GM12878 (cell line): ENCODE data around the gene GGTLC2. TPM values are rescaled to one million over a fixed set of nuclear protein-coding genes. Genes with fewer than 3 reads are reported as not detected.

Experiments
- ATF3 ChIP-seq: IDR thresholded peaks from 2 replicates; pipeline ENCODE4 v1.6.1; 2011; ENCODE audit warnings: low read depth, mild to moderate bottlenecking, low read length, moderate library complexity, borderline replicate concordance; ENCODE audit errors: extremely low read depth
- ATF7 ChIP-seq: fragments of 450-650 bp; IDR thresholded peaks from 2 replicates; pipeline ENCODE4 v1.6.1; 2016; ENCODE audit warnings: low read depth, mild to moderate bottlenecking
- BRCA1 ChIP-seq: IDR thresholded peaks from 2 replicates; pipeline ENCODE4 v1.6.1; 2011; ENCODE audit warnings: low read depth, low read length, improper control_type of control experiment
- E4F1 ChIP-seq: fragments of 450-650 bp; IDR thresholded peaks from 2 replicates; pipeline ENCODE4 v1.6.1; 2018; ENCODE audit warnings: borderline replicate concordance, mild to moderate bottlenecking; ENCODE audit not compliant: partially characterized antibody
- IKZF2 ChIP-seq, 2 experiments: fragments of 450-650 bp; IDR thresholded peaks; 2 replicates each; pipeline ENCODE4 v1.6.1; 2017; ENCODE audit warnings: mild to moderate bottlenecking in 2 of 2, moderate library complexity in 2 of 2
- KDM1A ChIP-seq: fragments of 200-600 bp; sonication (generic); IDR thresholded peaks from 2 replicates; pipeline ENCODE4 v1.6.1; 2016; ENCODE audit warnings: borderline replicate concordance
- MTA3 ChIP-seq: IDR thresholded peaks from 2 replicates; pipeline ENCODE4 v1.6.1; 2012; ENCODE audit warnings: low read length, inconsistent platforms, borderline replicate concordance
- NFYB ChIP-seq: IDR thresholded peaks from 2 replicates; pipeline ENCODE4 v1.6.1; 2011; ENCODE audit warnings: low read depth, mild to moderate bottlenecking, low read length, improper control_type of control experiment, moderate library complexity; ENCODE audit not compliant: insufficient read depth
- PKNOX1 ChIP-seq: fragments of 450-650 bp; IDR thresholded peaks from 2 replicates; pipeline ENCODE4 v1.6.1; 2016; ENCODE audit warnings: mild to moderate bottlenecking
- TCF12 ChIP-seq: IDR thresholded peaks from 2 replicates; pipeline ENCODE4 v1.6.1; 2011; ENCODE audit warnings: low read depth, mild to moderate bottlenecking, low read length
- polyA plus RNA-seq, 11 experiments: library from polyadenylated mRNA; depleted of rRNA in 4 of 11; unstranded in 6 of 11; stranded (reverse) in 5 of 11; fragments of >200 nt; fragmentation: Nextera tagmentation in 4 of 11; fragmentation: Illumina TruSeq in 1 of 11; extraction: Ambion mirVana in 4 of 11; extraction: Trizol in 1 of 11; gene quantifications; 1 replicate in 1 of 11; 2 replicates in 10 of 11; pipeline versions ENCODE4 v1.2.1 to v1.2.3, GENCODE V29; 2011 to 2016; ENCODE audit warnings: inconsistent platforms in 2 of 11, missing spikeins in 2 of 11, low read depth in 1 of 11
- total RNA-seq, 4 experiments: library from RNA; depleted of rRNA in 3 of 4; stranded (reverse); fragments of >200 nt in 3 of 4; fragmentation: Illumina TruSeq in 1 of 4; extraction: Trizol in 1 of 4; gene quantifications; 2 replicates each; pipeline versions ENCODE4 v1.2.1 to v1.2.3, GENCODE V29; 2013 to 2021
- TF ChIP-seq, protein P1 (sequence below): fragments of 450-650 bp; IDR thresholded peaks from 2 replicates; pipeline ENCODE4 v1.6.1; 2017; ENCODE audit warnings: antibody characterized with exemption, mild to moderate bottlenecking, moderate library complexity

The GGTLC2 gene
- total and polyA plus RNA-seq, 10 of the 15 experiments (the other 5 are each of a cell fraction or from before 2014, with no cell fraction given) = not detected

- TF ChIP-seq, protein P1, sequence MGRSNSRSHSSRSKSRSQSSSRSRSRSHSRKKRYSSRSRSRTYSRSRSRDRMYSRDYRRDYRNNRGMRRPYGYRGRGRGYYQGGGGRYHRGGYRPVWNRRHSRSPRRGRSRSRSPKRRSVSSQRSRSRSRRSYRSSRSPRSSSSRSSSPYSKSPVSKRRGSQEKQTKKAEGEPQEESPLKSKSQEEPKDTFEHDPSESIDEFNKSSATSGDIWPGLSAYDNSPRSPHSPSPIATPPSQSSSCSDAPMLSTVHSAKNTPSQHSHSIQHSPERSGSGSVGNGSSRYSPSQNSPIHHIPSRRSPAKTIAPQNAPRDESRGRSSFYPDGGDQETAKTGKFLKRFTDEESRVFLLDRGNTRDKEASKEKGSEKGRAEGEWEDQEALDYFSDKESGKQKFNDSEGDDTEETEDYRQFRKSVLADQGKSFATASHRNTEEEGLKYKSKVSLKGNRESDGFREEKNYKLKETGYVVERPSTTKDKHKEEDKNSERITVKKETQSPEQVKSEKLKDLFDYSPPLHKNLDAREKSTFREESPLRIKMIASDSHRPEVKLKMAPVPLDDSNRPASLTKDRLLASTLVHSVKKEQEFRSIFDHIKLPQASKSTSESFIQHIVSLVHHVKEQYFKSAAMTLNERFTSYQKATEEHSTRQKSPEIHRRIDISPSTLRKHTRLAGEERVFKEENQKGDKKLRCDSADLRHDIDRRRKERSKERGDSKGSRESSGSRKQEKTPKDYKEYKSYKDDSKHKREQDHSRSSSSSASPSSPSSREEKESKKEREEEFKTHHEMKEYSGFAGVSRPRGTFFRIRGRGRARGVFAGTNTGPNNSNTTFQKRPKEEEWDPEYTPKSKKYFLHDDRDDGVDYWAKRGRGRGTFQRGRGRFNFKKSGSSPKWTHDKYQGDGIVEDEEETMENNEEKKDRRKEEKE = no peak
- TF ChIP-seq PKNOX1 = no peak
- no peak for TF ChIP-seq NFYB
- TF ChIP-seq ATF3 = no peak
- no peak for TF ChIP-seq IKZF2 (IDR thresholded peaks at IDR 0.05)
- TF ChIP-seq KDM1A = no peak
- no peak for TF ChIP-seq ATF7
- no peak for TF ChIP-seq TCF12
- TF ChIP-seq E4F1 = no peak
- TF ChIP-seq BRCA1 = no peak
- TF ChIP-seq MTA3 = no peak
These were observed 41.2 kb downstream of the GGTLC2 start (continued) for GRCh38 chr22:22685586-22685985.
